Vagina (tissue), 2 donors: ENCODE results near the gene NTF4.

Experiments used
- CTCF ChIP-seq, 3 experiments: fragments of 450-650 bp in 2 of 3; fragments of 200-600 bp in 1 of 3; sonication (generic) in 1 of 3; IDR thresholded peaks; one replicate each; pipeline ENCODE4 v1.5.1; 2017 to 2019; ENCODE audit warnings: antibody characterized with exemption in 3 of 3, mild to moderate bottlenecking in 2 of 3, moderate library complexity in 2 of 3
- POLR2A ChIP-seq, 2 donors: fragments of 450-650 bp; IDR thresholded peaks; one replicate each; pipeline ENCODE4 v1.6.1; 2017; ENCODE audit warnings: antibody characterized with exemption in 2 of 2, mild to moderate bottlenecking in 2 of 2, moderate library complexity in 2 of 2
- POLR2AphosphoS5 ChIP-seq, 2 donors: sonication (generic); formaldehyde crosslinking; IDR thresholded peaks; one replicate each; pipeline ENCODE4 v1.9.0; 2017; ENCODE audit warnings: antibody characterized with exemption in 2 of 2, mild to moderate bottlenecking in 2 of 2, low read depth in 1 of 2; ENCODE audit not compliant: insufficient read depth in 1 of 2

- TF ChIP-seq CTCF (IDR thresholded peaks at IDR 0.05) (no peak), POLR2A (IDR thresholded peaks at IDR 0.05) (no peak), POLR2AphosphoS5 (IDR thresholded peaks at IDR 0.05; ENCODE audit: insufficient read depth in 1 of 2, low read depth in 1 of 2) (no peak)
These were observed 5.6 kb downstream of the NTF4 start for GRCh38 chr19:49059053-49059452.
